HCT116 (cell line): Measurements from ENCODE around the gene PDGFD. TPM values are rescaled to one million over a fixed set of nuclear protein-coding genes. Genes with fewer than 3 reads are reported as not detected.

Experiments
- ATAC-seq: fragments of 200-7000 bp; cut with Tn5 transposase; 2 replicates; pipeline ENCODE4 v1.9.1; 2020; ENCODE audit warnings: mild to moderate bottlenecking, moderate library complexity
- BruUV-seq: library from RNA; stranded (reverse); fragments of 400-500 nt; replicated peaks from 2 replicates; lab custom pipeline; 2021; lab: Mats Ljungman, UMichigan
- CTCF ChIA-PET: fragments of 300-600 bp; sonication (Branson Sonifier 250); formaldehyde crosslinking; loops from one replicate; lab custom pipeline; 2021; ENCODE audit warnings: antibody characterized with exemption; lab: Charles Lee
- POLR2A ChIA-PET: fragments of 300-600, 350-600 bp; sonication (Branson Sonifier 250); formaldehyde crosslinking; loops from one replicate; lab custom pipeline; 2021; ENCODE audit warnings: antibody characterized with exemption; lab: Charles Lee
- RAD21 ChIA-PET, 2 experiments: fragments of 300-600 bp; sonication (Branson Sonifier 250); formaldehyde crosslinking; loops; one replicate each; lab custom pipeline; 2023; ENCODE audit warnings: low total read pairs in 2 of 2; ENCODE audit not compliant: uncharacterized antibody in 2 of 2, unreplicated experiment in 2 of 2, low non-redundant PET in 1 of 2; lab: Charles Lee
- DNase-seq: peaks from one replicate; pipeline ENCODE4 v3.0.0-alpha.2; 2010; ENCODE audit warnings: low read depth, low spot score
- H2AFZ ChIP-seq: fragments of 200-600 bp; shearing (Covaris generic), sonication (generic); 2 replicates; pipeline ENCODE4 v1.6.1; 2017; ENCODE audit warnings: low read depth, mixed run types, mixed read lengths, antibody characterized with exemption, low read length; ENCODE audit not compliant: poor library complexity, severe bottlenecking
- H3K27ac ChIP-seq: 2 replicates; pipeline ENCODE4 v1.5.1; 2012; ENCODE audit warnings: low read depth, low read length
- H3K27me3 ChIP-seq: fragments of 200-600 bp; sonication (generic); 2 replicates; pipeline ENCODE4 v1.6.1; 2016; ENCODE audit warnings: mixed run types, low read length, mixed read lengths; ENCODE audit not compliant: insufficient read depth
- H3K36me3 ChIP-seq, 2 experiments: fragments of 200-500 bp in 1 of 2; fragments of 200-600 bp in 1 of 2; sonication (Bioruptor generic) in 1 of 2; sonication (generic) in 1 of 2; 2 replicates each; pipeline versions ENCODE4 v1.5.1 to v1.6.1; 2014 to 2016; ENCODE audit warnings: low read length in 2 of 2, inconsistent platforms in 1 of 2, mixed read lengths in 1 of 2, mixed run types in 1 of 2; ENCODE audit not compliant: insufficient read depth in 2 of 2, control insufficient read depth in 1 of 2
- H3K4me1 ChIP-seq, 2 experiments: fragments of 200-600 bp in 1 of 2; sonication (generic) in 1 of 2; 2 replicates each; pipeline versions ENCODE4 v1.5.1 to v1.6.1; 2012 to 2017; ENCODE audit warnings: low read length in 2 of 2, inconsistent platforms in 1 of 2, mild to moderate bottlenecking in 1 of 2, mixed read lengths in 1 of 2, mixed run types in 1 of 2, moderate library complexity in 1 of 2; ENCODE audit not compliant: insufficient read depth in 2 of 2, control insufficient read depth in 1 of 2
- H3K4me2 ChIP-seq: fragments of 200-600 bp; sonication (generic); 2 replicates; pipeline ENCODE4 v1.6.1; 2017; ENCODE audit warnings: mixed run types, low read length, mixed read lengths
- H3K4me3 ChIP-seq, 2 experiments: fragments of 200-600 bp in 1 of 2; sonication (generic) in 1 of 2; replicated peaks in 1 of 2; 2 replicates each; pipeline ENCODE4 v1.5.1; 2011 to 2016; ENCODE audit warnings: low read length in 2 of 2, control low read depth in 1 of 2, low read depth in 1 of 2, mild to moderate bottlenecking in 1 of 2, mixed read lengths in 1 of 2, mixed run types in 1 of 2
- H3K79me2 ChIP-seq: fragments of 200-600 bp; sonication (generic); 2 replicates; pipeline ENCODE4 v1.6.1; 2017; ENCODE audit warnings: mild to moderate bottlenecking, mixed run types, low read length, moderate library complexity, mixed read lengths; ENCODE audit not compliant: insufficient read depth
- H3K9ac ChIP-seq: fragments of 200-600 bp; sonication (generic); 2 replicates; pipeline ENCODE4 v1.6.1; 2016; ENCODE audit warnings: low read length, mixed read lengths
- H3K9me2 ChIP-seq: fragments of 200-600 bp; sonication (generic), shearing (Covaris generic); 2 replicates; pipeline ENCODE4 v1.6.1; 2017; ENCODE audit warnings: mixed run types, mild to moderate bottlenecking, moderate library complexity; ENCODE audit not compliant: insufficient read depth
- H3K9me3 ChIP-seq, 2 experiments: fragments of 200-500 bp in 1 of 2; fragments of 200-600 bp in 1 of 2; sonication (Bioruptor generic) in 1 of 2; sonication (generic) in 1 of 2; 2 replicates each; pipeline ENCODE4 v1.6.1; 2014 to 2017; ENCODE audit warnings: low read length in 2 of 2, mixed read lengths in 2 of 2, inconsistent platforms in 1 of 2, low read depth in 1 of 2, mild to moderate bottlenecking in 1 of 2, mixed run types in 1 of 2, moderate library complexity in 1 of 2; ENCODE audit not compliant: control insufficient read depth in 1 of 2, insufficient read depth in 1 of 2
- H4K20me1 ChIP-seq: fragments of 200-600 bp; sonication (generic), shearing (Covaris generic); 2 replicates; pipeline ENCODE4 v1.6.1; 2017; ENCODE audit warnings: mixed run types, mild to moderate bottlenecking, moderate library complexity; ENCODE audit not compliant: insufficient read depth
- ATF3 ChIP-seq: IDR thresholded peaks from 2 replicates; pipeline ENCODE4 v1.6.1; 2012
- CTCF ChIP-seq, 3 experiments: fragments of 200-600 bp in 1 of 3; sonication (generic) in 1 of 3; IDR thresholded peaks in 2 of 3; conservative IDR thresholded peaks in 1 of 3; 2 replicates each; pipeline ENCODE4 v1.5.1; 2012 to 2017; ENCODE audit warnings: low read depth in 2 of 3, low read length in 2 of 3, antibody characterized with exemption in 1 of 3, borderline replicate concordance in 1 of 3, control low read depth in 1 of 3, mild to moderate bottlenecking in 1 of 3, mixed read lengths in 1 of 3, mixed run types in 1 of 3, moderate library complexity in 1 of 3; ENCODE audit not compliant: insufficient read depth in 1 of 3
- EZH2 ChIP-seq: fragments of 200-600 bp; sonication (generic); IDR thresholded peaks from 2 replicates; pipeline ENCODE4 v1.6.1; 2017; ENCODE audit warnings: antibody characterized with exemption, mixed run types
- EZH2phosphoT487 ChIP-seq: fragments of 200-600 bp; IDR thresholded peaks from 2 replicates; pipeline ENCODE4 v1.6.1; 2018; ENCODE audit warnings: antibody characterized with exemption, borderline replicate concordance
- FOSL1 ChIP-seq: IDR thresholded peaks from 2 replicates; pipeline ENCODE4 v1.6.1; 2012; ENCODE audit warnings: low read depth
- JUND ChIP-seq: IDR thresholded peaks from 2 replicates; pipeline ENCODE4 v1.6.1; 2012
- RAD21 ChIP-seq: IDR thresholded peaks from 2 replicates; pipeline ENCODE4 v1.6.1; 2012; ENCODE audit warnings: low read depth, mild to moderate bottlenecking
- SIN3A ChIP-seq: IDR thresholded peaks from 2 replicates; pipeline ENCODE4 v1.6.1; 2012; ENCODE audit warnings: low read depth
- SP1 ChIP-seq: IDR thresholded peaks from 2 replicates; pipeline ENCODE4 v1.6.1; 2012; ENCODE audit warnings: low read depth
- TCF7L2 ChIP-seq: IDR thresholded peaks from 2 replicates; pipeline ENCODE4 v1.7.0; 2011; ENCODE audit warnings: borderline replicate concordance, inconsistent platforms; ENCODE audit not compliant: insufficient read depth, insufficient read length; ENCODE audit errors: extremely low read depth
- YY1 ChIP-seq: IDR thresholded peaks from 2 replicates; pipeline ENCODE4 v1.6.1; 2011; ENCODE audit warnings: low read length, low read depth, moderate library complexity, mild to moderate bottlenecking; ENCODE audit not compliant: insufficient replicate concordance; ENCODE audit errors: extremely low read depth
- ZBTB33 ChIP-seq: IDR thresholded peaks from 2 replicates; pipeline ENCODE4 v1.6.1; 2011; ENCODE audit warnings: mild to moderate bottlenecking, low read length, moderate library complexity; ENCODE audit not compliant: insufficient replicate concordance; ENCODE audit errors: extremely low read depth
- ZFX ChIP-seq: fragments of 450-650 bp; IDR thresholded peaks from 2 replicates; pipeline ENCODE4 v1.6.1; 2017
- ZNF274 ChIP-seq: fragments of 200-500 bp; sonication (Bioruptor generic); IDR thresholded peaks from 2 replicates; pipeline ENCODE4 v1.6.1; 2014; ENCODE audit warnings: mild to moderate bottlenecking, low read depth, low read length, inconsistent platforms
- intact Hi-C: fragments of 100-400 bp; cut with micrococcal nuclease; formaldehyde crosslinking; loops from 2 replicates; pipeline ENCODE4 v1.10.0; 2022
- total RNA-seq: library from RNA; stranded (reverse); gene quantifications from one replicate; pipeline ENCODE4 v1.2.1, GENCODE V29; 2021; ENCODE audit not compliant: unreplicated experiment

PDGFD gene
- total RNA-seq, 1 experiment from 2014 or later = 0.34 TPM

- peak; percentile 77 for ATAC-seq
- Histone ChIP-seq H3K4me3 (no peak overlapping the region), H3K4me2 (peak overlapping the region; percentile 44), H2AFZ (no peak overlapping the region), H3K4me1 (peaks cover 3 to 13% of the 10 kb centered on the region in 2 experiments; a peak in 3 of 4 replicates), H3K79me2 (no peaks in the 10 kb centered on the region), H3K9me3 (no peaks in the 10 kb centered on the region)
- ChIA-PET CTCF (no interaction called here), POLR2A (no interaction called here), RAD21 (no interaction called here)
- DNase-seq = peak; percentile 26
- no TSS peak for BruUV-seq
- TF ChIP-seq ZBTB33 (no peak), YY1 (no peak), SIN3A (no peak), EZH2phosphoT487 (no peak), JUND (peak; percentile 41; the same call in 1 of the 2 replicates), RAD21 (no peak), ZFX (no peak), ZNF274 (no peak), ATF3 (no peak), EZH2 (no peak), SP1 (no peak), TCF7L2 (peak; percentile 33), FOSL1 (peak; percentile 46), CTCF (IDR thresholded peaks at IDR 0.05 in 2 of 3, conservative IDR thresholded peaks at IDR 0.05 in 1 of 3; ENCODE audit: borderline replicate concordance in 1 of 3, insufficient read depth in 1 of 3, low read depth in 2 of 3, low read length in 2 of 3) (no peak)
- TF ChIP-seq, all 23 proteins: peak for 3
- intact Hi-C loops = no loop called here
- H4K20me1 ChIP-seq = no peaks in the 10 kb centered on the region
- H3K36me3 ChIP-seq = no peaks in the 10 kb centered on the region
- H3K27me3 ChIP-seq = no peaks in the 10 kb centered on the region
- no peaks in the 10 kb centered on the region for H3K9me2 ChIP-seq
- no peak overlapping the region for H3K9ac ChIP-seq
- no peak overlapping the region for H3K27ac ChIP-seq
These were observed 240.5 kb downstream of the PDGFD start for GRCh38 chr11:103923451-103923931.
